Stimulated activated naive CD8-positive, alpha-beta T cell treated with anti-CD3 and anti-CD28 coated beads, Interleukin-15, amount 100 ng/mL, for 72 hours (primary cell): ENCODE results near the gene CAMTA1.
A peak's percentile ranks its signal among the peaks of the same experiment; 100 is the strongest.

Experiments
- ATAC-seq: fragments of 150-1000 bp; cut with Tn5 transposase; 2 replicates; pipeline ENCODE4 v1.10.0; 2021; ENCODE audit warnings: mild to moderate bottlenecking, moderate library complexity
- DNase-seq, 2 donors: peaks; one replicate each; pipeline ENCODE4 v3.0.0; 2021 to 2022
- H3K27ac Mint-ChIP-seq, 2 donors: one replicate each; pipeline ENCODE4 v1.8.0; 2022; ENCODE audit warnings: mild to moderate bottlenecking in 2 of 2, mixed read lengths in 2 of 2, moderate library complexity in 2 of 2
- H3K27me3 Mint-ChIP-seq: one replicate; pipeline ENCODE4 v1.8.0; 2022; ENCODE audit warnings: mixed read lengths
- H3K4me1 Mint-ChIP-seq: one replicate; pipeline ENCODE4 v1.8.0; 2022; ENCODE audit warnings: mild to moderate bottlenecking, mixed read lengths
- H3K4me3 Mint-ChIP-seq, 2 donors: one replicate each; pipeline ENCODE4 v1.8.0; 2022; ENCODE audit warnings: mild to moderate bottlenecking in 2 of 2, mixed read lengths in 2 of 2, moderate library complexity in 1 of 2
- H3K9me3 Mint-ChIP-seq, 2 donors: one replicate each; pipeline ENCODE4 v1.8.0; 2022; ENCODE audit warnings: mixed read lengths in 2 of 2

The CAMTA1 gene

DNA sequence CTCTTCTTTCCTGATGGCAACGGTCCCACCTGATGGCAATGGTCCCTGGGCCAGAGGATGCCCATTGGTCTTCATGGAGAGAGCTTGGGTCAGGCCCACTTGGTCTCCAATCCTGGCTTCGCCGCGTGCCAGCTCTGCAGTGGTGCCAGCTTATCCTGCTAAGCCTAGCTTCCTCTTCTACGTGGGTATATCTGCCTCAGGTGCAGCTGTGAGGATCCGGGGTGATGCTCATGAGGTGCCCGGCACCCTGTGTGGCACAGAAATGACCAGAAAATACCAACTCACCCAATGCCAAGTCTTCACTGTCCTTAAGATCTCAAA is 437.4 kb downstream of the CAMTA1 start:
- ATAC-seq (no peak), DNase-seq (no peak)
- H3K9me3 Mint-ChIP-seq: no peaks in the 10 kb centered on the region
- peaks cover 15% of the 10 kb centered on the region for H3K27me3 Mint-ChIP-seq
- no peaks in the 10 kb centered on the region for H3K4me1 Mint-ChIP-seq
- no peak overlapping the region for H3K4me3 Mint-ChIP-seq
- no peak overlapping the region for H3K27ac Mint-ChIP-seq

DNA sequence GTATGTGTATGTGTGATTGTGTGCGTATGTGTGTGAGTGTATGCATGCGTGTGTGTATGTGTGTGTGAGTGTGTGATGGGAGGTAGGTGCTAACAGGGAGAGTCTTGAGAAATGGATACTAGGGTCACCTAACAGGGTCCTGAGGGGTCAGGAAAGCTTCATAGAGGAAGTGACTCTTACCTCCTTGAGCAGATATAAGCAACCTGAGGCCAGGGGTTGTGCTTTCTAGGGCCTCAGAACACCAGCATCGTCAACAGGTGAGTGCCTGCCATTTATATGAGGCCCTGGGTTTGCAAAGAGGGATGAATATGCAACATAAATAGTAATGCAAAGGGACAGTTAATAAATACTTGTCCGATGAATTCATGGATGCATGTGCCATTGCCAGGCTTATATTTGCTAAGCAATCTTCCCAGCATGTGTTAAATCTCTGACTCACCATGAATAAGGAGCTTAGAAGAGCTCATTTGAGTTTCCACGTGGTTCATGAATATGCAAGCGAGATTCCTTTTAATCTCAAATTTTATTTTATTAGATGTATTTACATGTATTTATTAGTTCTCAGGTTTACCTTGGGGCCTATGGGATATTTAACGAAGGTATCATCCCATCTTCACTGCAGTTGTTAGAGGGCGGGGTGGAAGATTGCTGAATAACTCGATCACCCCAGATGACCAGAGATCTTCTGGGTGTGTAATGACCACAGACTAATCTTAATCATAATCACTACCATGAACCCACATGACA is 438.3 kb downstream of the CAMTA1 start:
- Mint-ChIP-seq H3K27ac (no peak overlapping the region), H3K9me3 (no peaks in the 10 kb centered on the region), H3K27me3 (peaks cover 10% of the 10 kb centered on the region), H3K4me1 (no peaks in the 10 kb centered on the region), H3K4me3 (no peak overlapping the region)
- ATAC-seq: no peak
- no peak for DNase-seq

DNA sequence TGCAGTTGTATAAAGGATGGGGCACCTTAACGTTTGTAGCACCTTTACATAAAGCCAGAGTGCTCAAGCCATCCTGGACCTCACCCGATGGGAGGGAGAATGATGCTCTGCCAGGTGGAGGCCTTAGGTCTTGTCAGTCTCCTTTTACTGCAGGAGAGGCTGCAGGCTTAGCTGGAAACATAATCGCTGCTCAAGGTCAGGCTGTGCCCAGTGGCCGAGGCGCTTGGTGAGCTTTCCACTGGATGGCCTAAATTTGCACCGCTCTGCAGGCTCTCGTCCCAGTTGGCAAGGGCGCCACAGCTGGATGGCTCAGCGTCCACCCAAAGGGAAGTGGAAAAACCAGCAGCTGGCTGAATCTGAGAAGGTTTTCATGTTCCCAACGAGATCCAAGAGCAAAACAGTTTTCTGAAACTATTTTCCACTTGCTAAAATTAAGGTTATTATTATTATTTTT is 438.9 kb downstream of the CAMTA1 start:
- H3K27ac Mint-ChIP-seq: no peak overlapping the region
- DNase-seq: no peak
- H3K27me3 Mint-ChIP-seq: peaks cover 10% of the 10 kb centered on the region
- no peak for ATAC-seq
- H3K9me3 Mint-ChIP-seq: no peaks in the 10 kb centered on the region
- H3K4me1 Mint-ChIP-seq: no peaks in the 10 kb centered on the region
- H3K4me3 Mint-ChIP-seq: no peak overlapping the region

DNA sequence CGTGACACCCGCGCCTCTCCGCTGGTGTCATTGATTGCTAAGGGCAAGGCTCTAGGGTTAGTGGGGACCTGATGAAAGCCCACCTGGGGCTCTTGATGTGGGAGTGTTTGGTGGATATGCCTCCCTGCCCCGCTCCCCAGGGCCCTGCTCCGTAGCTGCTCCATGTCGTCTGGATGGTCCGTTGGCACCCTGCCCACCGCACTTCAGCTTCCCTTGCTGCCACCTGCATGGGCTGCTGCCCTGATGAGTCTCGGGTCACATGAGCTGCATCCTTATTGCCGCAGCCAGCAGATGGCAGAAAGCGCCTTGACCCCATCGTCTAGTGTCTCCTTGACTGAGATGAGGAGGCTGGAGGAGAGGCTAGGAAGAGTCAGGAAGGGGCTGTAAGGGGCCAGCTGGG is 439.4 kb downstream of the CAMTA1 start:
- H3K27me3 Mint-ChIP-seq: peaks cover 10% of the 10 kb centered on the region
- no peak for ATAC-seq
- H3K4me1 Mint-ChIP-seq: no peaks in the 10 kb centered on the region
- no peak overlapping the region for H3K27ac Mint-ChIP-seq
- no peak for DNase-seq
- H3K9me3 Mint-ChIP-seq: no peaks in the 10 kb centered on the region
- no peak overlapping the region for H3K4me3 Mint-ChIP-seq

DNA sequence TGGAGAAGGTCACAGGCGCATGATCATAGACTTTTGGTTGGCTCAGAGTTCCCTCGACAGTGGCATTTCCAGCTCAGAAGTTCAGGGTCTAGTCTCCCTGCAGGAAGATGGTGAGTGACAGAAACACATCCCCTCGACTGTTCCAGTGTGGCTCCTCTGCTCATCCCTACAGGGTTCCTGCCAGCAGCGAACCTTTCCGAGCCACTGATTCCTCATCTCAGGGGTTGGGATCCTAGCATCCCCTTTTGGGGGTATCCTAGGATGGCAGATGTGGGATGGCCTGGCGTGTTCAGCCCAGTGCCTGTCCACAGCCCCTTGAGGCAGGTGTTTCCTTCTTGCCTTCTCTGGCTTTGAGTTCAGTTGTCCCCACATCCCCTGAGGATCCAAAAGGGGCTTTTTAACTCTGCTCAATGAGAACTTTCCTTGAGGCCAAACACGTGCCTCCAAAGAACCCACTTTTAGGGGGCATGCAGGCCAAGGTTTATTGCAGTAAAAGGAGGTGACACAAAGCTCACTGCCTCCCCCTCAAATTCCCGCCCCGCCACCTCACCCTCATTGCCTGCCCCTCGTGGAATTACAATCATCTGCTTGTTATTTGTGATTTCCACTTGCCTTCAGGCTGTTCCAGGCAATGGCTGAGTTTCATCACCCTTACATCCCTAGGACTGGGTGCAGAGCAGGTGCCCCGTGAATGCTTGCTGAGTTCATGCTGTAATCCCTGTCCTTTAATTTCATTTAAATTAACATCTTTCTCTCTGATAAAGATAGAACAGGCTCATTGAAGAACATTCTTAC is 440.7 kb downstream of the CAMTA1 start:
- DNase-seq (no peak), ATAC-seq (no peak)
- H3K27ac Mint-ChIP-seq: no peak overlapping the region
- H3K4me1 Mint-ChIP-seq: no peaks in the 10 kb centered on the region
- H3K4me3 Mint-ChIP-seq: no peak overlapping the region
- H3K27me3 Mint-ChIP-seq: peaks cover 10% of the 10 kb centered on the region
- H3K9me3 Mint-ChIP-seq: no peaks in the 10 kb centered on the region

DNA sequence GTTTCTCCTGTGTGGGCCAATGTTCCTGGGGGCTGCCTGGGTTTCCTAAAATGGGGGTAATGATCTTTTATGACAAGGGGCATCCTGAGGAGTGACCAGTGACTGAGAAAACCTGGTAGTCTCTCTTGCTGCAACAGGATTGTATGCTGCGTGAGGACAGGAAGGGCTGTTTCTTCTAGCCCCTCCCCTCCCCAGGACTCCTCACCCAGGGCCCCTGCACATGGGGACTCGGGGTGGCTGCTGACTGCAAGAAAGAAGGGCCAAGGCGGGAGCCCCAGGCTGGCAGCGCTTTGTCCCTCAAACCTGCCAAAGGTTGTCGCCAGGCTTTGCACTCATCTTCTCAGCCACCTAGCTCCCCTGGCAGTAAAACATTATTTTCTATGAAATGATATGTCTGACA is 442.4 kb downstream of the CAMTA1 start:
- no peak for DNase-seq
- Mint-ChIP-seq H3K4me3 (no peak overlapping the region), H3K9me3 (no peaks in the 10 kb centered on the region), H3K27me3 (peaks cover 10% of the 10 kb centered on the region), H3K4me1 (no peaks in the 10 kb centered on the region), H3K27ac (no peak overlapping the region)
- no peak for ATAC-seq

DNA sequence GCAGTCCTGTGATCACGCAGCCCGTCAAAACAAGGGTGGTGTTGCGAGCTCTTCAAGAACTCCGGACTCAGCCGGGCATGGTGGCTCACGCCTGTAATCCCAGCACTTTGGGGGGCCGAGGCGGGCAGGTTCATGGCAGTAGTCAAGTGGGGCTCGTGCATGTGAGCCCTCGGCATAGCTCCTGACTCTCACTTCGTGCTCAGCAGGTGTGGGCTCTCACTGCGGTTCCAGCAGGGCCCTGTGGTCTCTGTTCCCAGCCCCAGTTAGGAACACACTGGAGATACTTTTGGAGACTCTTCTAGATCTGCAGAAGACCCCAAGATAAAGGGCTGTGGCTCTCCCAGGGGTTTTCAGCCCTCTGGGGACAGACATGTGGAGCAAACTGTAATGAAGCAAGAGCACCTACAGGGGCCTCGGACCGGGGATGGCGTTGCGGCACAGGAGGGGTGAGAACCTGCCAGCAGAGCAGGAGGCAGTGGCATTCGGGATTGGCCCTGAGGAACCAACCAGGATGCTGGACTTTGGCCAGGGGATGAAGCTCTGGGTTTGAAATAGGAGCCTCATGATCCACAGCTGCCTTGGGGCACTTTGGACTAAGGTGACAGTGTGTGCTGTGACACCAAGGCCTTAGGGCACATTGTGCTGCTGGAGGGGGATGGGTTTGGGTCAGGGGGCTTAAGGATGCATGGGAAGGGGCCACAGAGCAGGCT is 443.2 kb downstream of the CAMTA1 start:
- DNase-seq: no peak
- H3K4me3 Mint-ChIP-seq: no peak overlapping the region
- H3K4me1 Mint-ChIP-seq: no peaks in the 10 kb centered on the region
- no peak for ATAC-seq
- H3K27me3 Mint-ChIP-seq: peaks cover 10% of the 10 kb centered on the region
- H3K27ac Mint-ChIP-seq: peak overlapping the region in 1 of 2 donors; percentile 35
- no peaks in the 10 kb centered on the region for H3K9me3 Mint-ChIP-seq

DNA sequence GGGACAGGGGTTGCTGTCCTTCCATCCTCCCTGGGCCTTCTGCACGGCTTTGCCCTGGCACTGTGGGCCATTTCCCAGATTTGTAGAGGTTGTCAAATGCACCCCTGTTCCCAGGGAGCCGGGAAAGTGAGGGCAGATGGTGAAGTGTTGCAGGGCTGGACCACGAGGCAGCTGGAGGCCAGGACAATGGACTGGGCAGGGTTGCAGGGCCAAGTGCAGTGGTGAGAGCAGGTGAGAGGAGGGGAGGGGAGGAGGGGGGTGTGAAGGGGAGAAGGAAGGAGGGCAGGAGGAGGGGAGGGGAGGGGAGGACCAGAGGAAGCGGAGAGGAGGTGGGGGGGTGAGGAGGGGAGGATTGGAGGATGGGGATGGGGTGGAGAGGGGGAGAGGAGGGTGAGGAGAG is 443.9 kb downstream of the CAMTA1 start:
- Mint-ChIP-seq H3K4me1 (no peaks in the 10 kb centered on the region), H3K27ac (no peak overlapping the region), H3K9me3 (no peaks in the 10 kb centered on the region), H3K27me3 (peaks cover 10% of the 10 kb centered on the region), H3K4me3 (no peak overlapping the region)
- no peak for DNase-seq
- ATAC-seq: no peak

DNA sequence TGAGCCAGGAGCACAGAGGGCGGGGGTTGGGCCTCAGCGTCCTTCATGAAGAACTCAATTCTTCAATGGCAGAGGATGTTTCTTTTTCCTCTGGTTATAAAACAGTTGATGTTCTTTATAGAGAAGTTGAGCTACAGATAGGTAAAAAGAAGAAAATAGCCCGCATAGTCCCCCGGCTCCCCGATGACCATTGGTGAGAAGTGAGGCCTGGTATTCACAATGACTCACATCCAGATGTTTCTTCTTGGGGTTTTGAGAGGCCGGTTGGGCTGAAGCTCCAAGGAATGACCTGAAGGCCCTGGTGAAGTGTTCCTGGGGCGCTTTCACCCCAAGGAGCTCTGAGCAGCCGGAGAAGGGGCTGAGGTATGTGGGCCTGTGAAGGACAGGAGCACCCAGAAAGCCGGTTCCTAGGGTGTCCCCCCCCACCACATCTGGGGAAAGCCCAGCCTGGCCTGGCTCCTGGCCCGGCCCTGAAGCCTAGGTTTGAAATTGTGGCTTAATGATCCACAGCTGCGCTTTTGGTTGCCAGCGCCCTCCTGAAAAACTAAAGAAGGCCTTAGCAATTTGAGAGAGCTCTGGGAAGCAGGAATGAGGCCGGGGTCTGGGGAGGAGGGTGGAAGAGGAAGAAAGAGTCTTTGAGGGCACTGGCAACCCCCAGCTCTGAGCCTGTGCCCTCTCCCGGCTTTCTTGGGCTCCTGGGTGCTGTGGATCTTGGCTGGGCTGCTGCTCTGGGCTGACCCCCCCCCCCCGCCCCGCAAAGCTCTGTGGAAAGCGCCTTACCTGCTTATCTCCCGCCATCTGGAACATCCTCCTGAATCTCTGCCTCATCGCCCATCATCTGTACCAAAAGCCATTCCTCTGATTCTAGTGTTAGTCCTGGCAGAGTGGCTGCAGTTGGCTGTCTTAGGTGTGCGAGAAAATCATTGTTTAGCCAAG is 444.7 kb downstream of the CAMTA1 start:
- DNase-seq: no peak
- H3K9me3 Mint-ChIP-seq: no peaks in the 10 kb centered on the region
- no peak for ATAC-seq
- peaks cover 10% of the 10 kb centered on the region for H3K27me3 Mint-ChIP-seq
- no peaks in the 10 kb centered on the region for H3K4me1 Mint-ChIP-seq
- no peak overlapping the region for H3K4me3 Mint-ChIP-seq
- H3K27ac Mint-ChIP-seq: peak overlapping the region in 1 of 2 donors; percentile 59

DNA sequence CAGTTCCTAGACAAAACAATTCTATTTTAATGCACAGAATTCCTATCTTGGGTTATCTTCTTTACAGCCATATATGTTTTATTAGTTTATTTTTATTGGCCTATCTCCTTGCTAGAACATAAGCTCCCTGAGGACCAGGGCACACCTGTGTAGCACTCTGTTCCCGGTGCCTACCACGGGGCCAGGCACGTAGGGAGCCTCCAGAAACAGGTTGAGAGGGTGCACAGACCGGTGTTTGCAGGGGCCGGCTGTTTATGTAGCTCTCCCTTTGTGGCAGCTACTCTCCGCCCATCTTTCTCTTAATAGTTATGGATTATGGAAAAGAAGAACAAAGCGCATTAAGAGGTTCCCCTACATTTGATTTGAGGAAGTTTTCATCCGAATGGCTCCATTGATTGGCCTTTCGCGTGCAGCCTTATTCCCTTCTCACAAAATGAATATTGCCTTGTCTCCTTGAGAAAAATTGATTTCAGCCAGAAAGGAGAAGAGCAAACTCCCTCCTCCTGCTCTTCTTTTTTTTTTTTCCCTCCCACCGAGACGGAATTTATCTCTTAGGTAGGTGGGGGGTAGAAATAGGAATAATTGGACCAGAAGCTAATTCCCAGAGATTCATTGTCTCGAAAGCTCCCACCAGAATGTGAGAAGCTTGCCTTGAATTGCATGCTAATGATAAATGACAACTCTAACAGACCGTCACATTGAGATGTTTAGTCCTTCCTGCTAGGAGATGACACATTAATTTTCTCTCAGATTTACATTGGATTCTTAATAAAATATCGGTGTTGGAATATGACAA is 447.4 kb downstream of the CAMTA1 start:
- peaks cover 6% of the 10 kb centered on the region for H3K4me1 Mint-ChIP-seq
- DNase-seq (no peak), ATAC-seq (no peak)
- no peak overlapping the region for H3K4me3 Mint-ChIP-seq
- peaks cover 32% of the 10 kb centered on the region for H3K27me3 Mint-ChIP-seq
- no peaks in the 10 kb centered on the region for H3K9me3 Mint-ChIP-seq
- H3K27ac Mint-ChIP-seq: peak overlapping the region in 1 of 2 donors; percentile 27

DNA sequence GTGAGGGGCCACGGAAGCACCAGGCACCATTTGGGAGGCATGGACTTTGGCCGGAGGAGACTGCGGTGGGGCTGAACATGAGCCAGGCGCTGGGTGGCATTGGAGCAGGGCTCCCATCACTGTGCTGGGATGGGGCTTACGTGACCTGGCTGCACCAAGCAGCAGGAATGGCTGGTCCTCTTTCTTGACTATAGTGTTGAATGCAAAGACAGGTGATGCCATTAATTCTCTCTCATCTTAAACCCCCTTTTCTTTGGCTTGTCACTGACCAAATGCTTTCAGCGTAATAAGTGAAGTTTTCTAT is 447.9 kb downstream of the CAMTA1 start:
- peaks cover 6% of the 10 kb centered on the region for H3K4me1 Mint-ChIP-seq
- no peak overlapping the region for H3K4me3 Mint-ChIP-seq
- H3K27ac Mint-ChIP-seq: no peak overlapping the region
- no peaks in the 10 kb centered on the region for H3K9me3 Mint-ChIP-seq
- peaks cover 31% of the 10 kb centered on the region for H3K27me3 Mint-ChIP-seq
- DNase-seq (no peak), ATAC-seq (no peak)

DNA sequence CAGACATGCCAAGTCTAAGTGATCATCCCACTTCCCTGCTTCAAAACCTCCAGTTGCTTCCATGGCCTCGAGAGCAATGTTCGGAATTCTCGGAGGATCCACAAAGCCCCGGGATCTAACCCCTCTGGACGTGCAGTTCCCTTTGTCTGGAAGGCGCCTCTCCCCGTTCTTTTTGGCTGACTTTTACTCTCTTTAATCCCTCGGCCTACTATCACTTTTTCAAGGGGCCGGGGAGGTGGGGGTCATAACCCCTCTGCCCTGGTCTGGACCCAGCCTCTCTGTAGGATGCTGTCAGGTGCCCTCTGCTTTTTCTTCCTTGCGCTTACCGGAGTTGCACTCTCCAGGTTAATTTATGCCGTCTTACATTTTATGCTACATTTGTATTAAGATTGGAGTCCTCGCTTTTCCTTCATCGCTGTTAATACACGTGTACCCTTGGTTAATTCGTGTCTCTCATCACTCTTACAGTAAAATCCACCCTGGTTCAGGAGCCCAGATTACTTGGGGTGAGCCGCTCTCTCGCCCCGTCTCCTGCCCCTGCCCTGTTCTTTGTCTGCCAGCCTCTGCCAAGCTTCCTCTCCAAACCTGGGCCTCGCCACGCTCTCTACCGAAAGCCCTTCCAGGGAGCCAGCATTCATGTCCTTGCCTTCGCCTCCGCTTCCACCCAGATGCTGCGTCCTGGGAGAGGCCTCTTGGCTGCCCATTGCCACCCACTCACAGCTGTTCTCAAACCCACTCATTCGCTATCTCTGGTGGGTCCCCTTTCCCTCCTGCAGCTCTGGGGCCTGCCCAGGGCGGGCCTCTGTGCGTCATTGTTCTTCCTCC is 448.6 kb downstream of the CAMTA1 start:
- Mint-ChIP-seq H3K4me1 (peaks cover 6% of the 10 kb centered on the region), H3K9me3 (no peaks in the 10 kb centered on the region), H3K4me3 (no peak overlapping the region), H3K27ac (peak overlapping the region in 1 of 2 donors; percentile 16), H3K27me3 (peaks cover 24% of the 10 kb centered on the region)
- DNase-seq (no peak), ATAC-seq (no peak)

DNA sequence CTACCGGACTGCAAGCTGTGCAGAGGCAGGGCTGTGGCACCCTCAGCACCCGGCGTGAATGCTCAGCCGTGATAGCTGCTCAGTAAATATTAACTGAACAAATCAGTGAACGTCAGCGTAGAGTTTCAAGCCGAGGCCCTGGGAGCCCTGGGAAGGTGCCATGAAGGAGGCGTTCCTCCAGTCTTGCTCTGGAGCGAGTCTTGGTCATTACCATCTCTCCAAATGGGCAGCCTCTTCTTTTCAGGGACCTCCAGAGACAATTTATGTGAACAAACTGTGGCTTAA is 449.2 kb downstream of the CAMTA1 start:
- no peak for DNase-seq
- no peak for ATAC-seq
- peaks cover 21% of the 10 kb centered on the region for H3K27me3 Mint-ChIP-seq
- peaks cover 6% of the 10 kb centered on the region for H3K4me1 Mint-ChIP-seq
- no peak overlapping the region for H3K4me3 Mint-ChIP-seq
- no peaks in the 10 kb centered on the region for H3K9me3 Mint-ChIP-seq
- H3K27ac Mint-ChIP-seq: no peak overlapping the region

DNA sequence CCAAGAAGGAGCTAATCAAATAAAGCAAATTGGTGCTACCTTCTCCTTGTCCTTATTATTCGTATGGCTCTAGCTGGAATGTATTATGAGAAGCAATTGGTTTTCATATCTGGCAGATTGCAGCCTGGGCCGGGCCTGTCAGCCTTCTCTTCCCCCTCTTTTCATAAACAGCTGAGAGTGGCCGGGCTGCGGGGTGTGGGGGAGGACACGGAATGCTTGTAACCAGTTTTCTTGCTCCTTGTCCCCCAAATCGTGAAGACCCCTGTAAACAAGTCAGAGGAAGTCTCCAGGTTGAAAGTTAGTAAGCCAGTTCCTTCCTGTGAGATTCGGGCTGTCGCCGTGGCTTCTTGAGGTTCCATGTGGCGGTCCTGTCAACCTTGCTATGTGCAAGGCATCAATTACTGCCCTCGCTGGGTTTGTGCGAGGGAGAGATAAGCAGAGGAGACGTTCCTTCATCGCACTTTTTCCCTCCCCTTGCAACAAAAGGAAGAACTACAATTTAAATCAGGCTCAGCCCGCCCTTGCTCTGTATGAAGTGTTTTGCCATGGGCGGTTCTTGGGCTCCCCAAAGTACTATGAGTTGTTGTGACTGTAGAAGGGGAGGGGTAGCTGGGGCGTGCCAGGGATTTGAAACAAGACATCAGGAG is 450.7 kb downstream of the CAMTA1 start:
- Mint-ChIP-seq H3K4me1 (peaks cover 6% of the 10 kb centered on the region), H3K4me3 (no peak overlapping the region)
- no peak for ATAC-seq

More for the DNA sequence above, 450.7 kb downstream of the CAMTA1 start:
- H3K27ac Mint-ChIP-seq: no peak overlapping the region
- H3K27me3 Mint-ChIP-seq: peaks cover 21% of the 10 kb centered on the region
- H3K9me3 Mint-ChIP-seq: no peaks in the 10 kb centered on the region
- DNase-seq: no peak
